ENCODE results near the gene WNT5B. TPM values are rescaled to one million over a fixed set of nuclear protein-coding genes. Genes with fewer than 3 reads are reported as not detected.

The WNT5B gene
- total RNA-seq, 1 donor from 2014 or later, result 11.3 TPM

DNA sequence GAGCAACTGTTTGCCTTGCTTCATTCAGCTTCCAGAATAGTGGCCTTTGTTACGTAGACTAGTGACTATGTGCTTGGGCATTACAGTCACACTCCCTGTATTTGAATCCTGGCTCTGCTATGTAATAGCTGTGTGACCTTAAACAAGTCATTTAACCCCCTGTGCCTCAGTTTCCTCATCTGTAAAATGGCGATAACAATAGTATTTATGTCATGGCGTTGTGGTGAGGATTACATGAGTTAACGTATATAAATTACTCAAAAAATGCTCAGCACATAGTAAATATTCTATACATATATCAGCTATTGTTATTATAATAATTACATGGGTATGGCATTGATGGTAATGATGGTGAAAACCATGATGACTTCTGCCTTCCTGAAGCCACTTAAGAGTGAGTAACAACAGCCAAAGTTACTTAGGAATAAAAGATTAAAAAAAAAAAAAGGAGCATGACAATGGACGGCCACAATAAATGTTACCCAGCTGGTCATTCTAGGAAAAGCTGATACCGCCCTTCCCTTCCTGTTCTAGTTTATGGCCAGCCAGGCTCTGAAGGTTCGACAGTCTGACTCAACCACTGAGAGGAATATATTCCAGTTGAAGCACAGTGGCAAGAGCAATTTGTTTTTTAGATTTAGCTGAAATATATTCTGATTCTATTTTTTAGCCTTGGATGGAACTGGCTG, 51.9 kb downstream of the WNT5B start:
- H3K9me3 Mint-ChIP-seq, result no peaks in the 10 kb centered on the region
- no peaks in the 10 kb centered on the region for H3K4me1 Mint-ChIP-seq (ENCODE audit: unreplicated experiment)
- no peaks in the 10 kb centered on the region for H3K36me3 Mint-ChIP-seq
- peaks cover 4% of the 10 kb centered on the region for H3K27me3 Mint-ChIP-seq
- H3K4me3 Mint-ChIP-seq, result no peak overlapping the region
- DNase-seq (ENCODE audit: extremely low spot score, unreplicated experiment), result no peak
- no peak overlapping the region for H3K27ac Mint-ChIP-seq
- TF ChIP-seq, protein P1, sequence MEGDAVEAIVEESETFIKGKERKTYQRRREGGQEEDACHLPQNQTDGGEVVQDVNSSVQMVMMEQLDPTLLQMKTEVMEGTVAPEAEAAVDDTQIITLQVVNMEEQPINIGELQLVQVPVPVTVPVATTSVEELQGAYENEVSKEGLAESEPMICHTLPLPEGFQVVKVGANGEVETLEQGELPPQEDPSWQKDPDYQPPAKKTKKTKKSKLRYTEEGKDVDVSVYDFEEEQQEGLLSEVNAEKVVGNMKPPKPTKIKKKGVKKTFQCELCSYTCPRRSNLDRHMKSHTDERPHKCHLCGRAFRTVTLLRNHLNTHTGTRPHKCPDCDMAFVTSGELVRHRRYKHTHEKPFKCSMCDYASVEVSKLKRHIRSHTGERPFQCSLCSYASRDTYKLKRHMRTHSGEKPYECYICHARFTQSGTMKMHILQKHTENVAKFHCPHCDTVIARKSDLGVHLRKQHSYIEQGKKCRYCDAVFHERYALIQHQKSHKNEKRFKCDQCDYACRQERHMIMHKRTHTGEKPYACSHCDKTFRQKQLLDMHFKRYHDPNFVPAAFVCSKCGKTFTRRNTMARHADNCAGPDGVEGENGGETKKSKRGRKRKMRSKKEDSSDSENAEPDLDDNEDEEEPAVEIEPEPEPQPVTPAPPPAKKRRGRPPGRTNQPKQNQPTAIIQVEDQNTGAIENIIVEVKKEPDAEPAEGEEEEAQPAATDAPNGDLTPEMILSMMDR (conservative IDR thresholded peaks at IDR 0.05), result no peak

GRCh38 chr12:1681493-1681807, 52.4 kb downstream of the WNT5B start:
- peaks cover 6% of the 10 kb centered on the region for H3K27me3 Mint-ChIP-seq
- H3K27ac Mint-ChIP-seq, result no peak overlapping the region
- H3K36me3 Mint-ChIP-seq, result no peaks in the 10 kb centered on the region
- no peak overlapping the region for H3K4me3 Mint-ChIP-seq
- no peaks in the 10 kb centered on the region for H3K4me1 Mint-ChIP-seq (ENCODE audit: unreplicated experiment)
- TF ChIP-seq, protein P1 (conservative IDR thresholded peaks at IDR 0.05), result no peak
- DNase-seq (ENCODE audit: extremely low spot score, unreplicated experiment), result no peak
- H3K9me3 Mint-ChIP-seq, result no peaks in the 10 kb centered on the region

DNA sequence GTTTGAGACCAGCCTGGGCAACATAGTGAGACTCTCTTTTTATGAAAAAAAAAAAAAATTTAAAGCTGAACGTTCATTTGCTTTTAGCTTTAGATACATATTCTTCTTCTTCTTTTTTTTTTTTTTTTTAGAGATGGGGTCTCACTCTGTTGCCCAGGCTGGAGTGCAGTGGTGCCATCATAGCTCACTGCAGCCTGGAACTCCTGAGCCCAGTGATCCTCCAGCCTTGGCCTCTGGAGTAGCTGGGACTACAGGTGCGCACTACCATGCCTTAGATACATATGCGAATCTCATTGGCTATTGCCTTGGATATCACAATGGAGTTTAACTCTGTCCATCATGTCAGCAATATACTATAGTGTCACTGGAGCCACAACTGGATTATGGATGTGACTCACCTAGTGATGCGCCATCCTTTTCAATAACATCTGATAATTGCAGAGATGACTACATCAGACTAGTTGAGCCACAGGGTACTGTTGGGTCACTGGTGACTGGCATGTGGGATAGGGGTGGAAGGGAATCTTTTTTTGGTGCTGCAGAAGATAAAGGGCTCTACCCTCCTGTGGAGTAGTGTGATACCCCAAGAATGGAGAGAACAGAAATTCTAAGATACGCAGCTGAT, 59.2 kb downstream of the WNT5B start:
- TF ChIP-seq, protein P1 (conservative IDR thresholded peaks at IDR 0.05), result no peak
- no peak for DNase-seq (ENCODE audit: extremely low spot score, unreplicated experiment)
- peaks cover 7% of the 10 kb centered on the region for H3K36me3 Mint-ChIP-seq
- H3K9me3 Mint-ChIP-seq, result no peaks in the 10 kb centered on the region
- peaks cover 10% of the 10 kb centered on the region for H3K4me1 Mint-ChIP-seq (ENCODE audit: unreplicated experiment)
- peak overlapping the region; percentile 68 for H3K27ac Mint-ChIP-seq
- H3K27me3 Mint-ChIP-seq, result peaks cover 9% of the 10 kb centered on the region
- H3K4me3 Mint-ChIP-seq, result no peak overlapping the region

- peak; percentile 95 for DNase-seq (ENCODE audit: extremely low spot score, unreplicated experiment)
- peaks cover 9% of the 10 kb centered on the region for H3K27me3 Mint-ChIP-seq
- H3K27ac Mint-ChIP-seq, result peak within 1 kb of the TSS; percentile 99
- H3K9me3 Mint-ChIP-seq, result no peaks in the 10 kb centered on the region
- H3K36me3 Mint-ChIP-seq, result peaks cover 11% of the 10 kb centered on the region
- TF ChIP-seq, protein P1 (conservative IDR thresholded peaks at IDR 0.05), result no peak
- H3K4me1 Mint-ChIP-seq (ENCODE audit: unreplicated experiment), result peaks cover 10% of the 10 kb centered on the region
- peak within 1 kb of the TSS; percentile 98 for H3K4me3 Mint-ChIP-seq
These were observed 61.6 kb downstream of the WNT5B start, which contains the start of gene ADIPOR2 for GRCh38 chr12:1690578-1691122. ADIPOR2 (plus strand) TSS chr12:1691070; CDS start chr12:1754344, 63,274 bp downstream.

DNA sequence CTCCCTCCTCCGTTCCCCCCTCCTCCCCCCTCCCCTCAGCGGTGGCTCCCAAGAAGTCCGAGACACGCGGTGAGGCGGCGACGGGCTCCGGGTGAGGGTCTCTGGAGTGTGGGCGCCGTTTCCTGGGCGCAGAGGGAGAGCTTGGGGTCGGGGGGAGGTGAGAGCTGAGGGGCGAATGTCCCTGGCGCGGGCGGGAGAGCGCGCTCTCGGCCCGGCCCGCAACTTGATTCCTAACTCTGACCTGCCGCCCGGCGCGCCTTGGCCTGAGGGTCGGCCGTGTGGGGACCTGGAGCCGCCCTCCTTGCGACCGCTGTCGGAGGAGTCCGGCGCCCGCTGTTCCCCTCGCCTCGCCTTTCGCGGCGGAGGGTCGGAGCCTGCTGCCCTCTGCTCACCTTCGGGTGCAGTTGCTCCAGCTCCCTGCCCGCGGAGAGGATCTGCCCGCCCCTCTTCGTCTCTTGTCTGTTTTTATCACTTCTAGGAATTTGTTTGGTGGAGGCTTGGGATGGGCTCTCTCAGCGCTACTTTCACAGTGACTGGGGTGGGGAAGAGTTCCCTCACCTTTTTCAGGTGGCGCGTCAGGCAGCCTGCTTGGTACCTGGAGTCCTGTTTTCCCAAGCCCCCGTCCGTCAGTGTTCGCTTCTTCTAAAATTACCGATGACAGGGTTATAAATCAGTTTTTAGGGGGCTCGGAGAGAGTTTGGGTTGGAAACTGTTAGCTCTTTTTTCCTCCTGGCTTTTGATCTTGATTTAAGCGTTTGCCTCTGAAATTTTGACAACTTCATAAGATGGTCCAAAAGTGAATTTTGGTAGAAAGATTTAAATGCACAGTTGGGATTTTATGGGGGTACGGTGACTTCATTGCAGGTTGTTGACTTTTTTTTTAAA, 62.3 kb downstream of the WNT5B start:
- H3K9me3 Mint-ChIP-seq, result no peaks in the 10 kb centered on the region
- H3K27ac Mint-ChIP-seq, result peak overlapping the region; percentile 99
- peaks cover 18% of the 10 kb centered on the region for H3K4me1 Mint-ChIP-seq (ENCODE audit: unreplicated experiment)
- TF ChIP-seq, protein P1 (conservative IDR thresholded peaks at IDR 0.05), result no peak
- H3K27me3 Mint-ChIP-seq, result peaks cover 6% of the 10 kb centered on the region
- H3K4me3 Mint-ChIP-seq, result peak overlapping the region; percentile 98
- DNase-seq (ENCODE audit: extremely low spot score, unreplicated experiment), result peak; percentile 77
- H3K36me3 Mint-ChIP-seq, result peaks cover 15% of the 10 kb centered on the region

Measured in type B pancreatic cell (in vitro differentiated cells).